Activated CD4-positive, CD25-positive, alpha-beta regulatory T cell treated with anti-CD3 and anti-CD28 coated beads, Interleukin-2, amount 50 U/mL, for 24 hours (primary cell): ENCODE measurements around the gene SNRK.

ENCODE experiments used
- ATAC-seq, 2 donors: fragments of 150-1000 bp; cut with Tn5 transposase; one replicate each; pipeline ENCODE4 v1.10.0; 2021; ENCODE audit warnings: mild to moderate bottlenecking in 1 of 2, moderate library complexity in 1 of 2

SNRK gene

DNA sequence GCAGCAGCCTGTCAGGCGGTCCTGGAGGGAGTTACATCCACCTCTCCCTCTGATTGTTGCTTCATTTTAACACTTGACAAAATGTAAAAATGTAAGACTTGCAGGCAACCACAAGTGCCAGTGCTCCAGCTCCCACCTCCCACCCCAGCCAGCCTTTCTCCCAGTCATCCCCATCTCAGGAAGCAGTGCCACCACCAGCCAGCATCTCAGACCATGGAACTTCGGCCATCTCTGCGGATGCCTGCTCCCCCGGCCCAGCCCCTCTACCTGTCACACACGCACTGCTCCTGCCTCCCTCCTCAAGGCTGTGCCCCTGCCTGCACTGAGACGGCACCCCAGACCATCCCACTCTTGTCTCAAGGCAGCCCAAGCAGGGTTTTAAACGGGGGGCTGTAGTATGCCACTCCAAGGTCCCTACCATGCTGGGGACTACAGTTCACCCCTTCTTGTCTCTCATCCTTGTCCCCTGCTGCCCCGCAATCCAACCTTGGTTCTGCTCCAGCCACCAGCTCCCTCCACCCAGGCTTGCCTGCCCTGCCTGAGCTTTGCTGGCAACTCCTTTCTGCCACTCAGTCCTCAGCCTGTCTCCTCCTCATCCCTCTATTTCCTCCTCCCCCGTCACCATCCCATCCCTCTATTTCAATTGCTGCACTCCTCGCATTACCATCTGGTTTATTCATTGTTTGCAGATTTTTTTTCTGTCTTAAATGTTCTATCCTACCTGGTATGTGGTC, 85.8 kb downstream of the SNRK start:
- no peak for ATAC-seq

DNA sequence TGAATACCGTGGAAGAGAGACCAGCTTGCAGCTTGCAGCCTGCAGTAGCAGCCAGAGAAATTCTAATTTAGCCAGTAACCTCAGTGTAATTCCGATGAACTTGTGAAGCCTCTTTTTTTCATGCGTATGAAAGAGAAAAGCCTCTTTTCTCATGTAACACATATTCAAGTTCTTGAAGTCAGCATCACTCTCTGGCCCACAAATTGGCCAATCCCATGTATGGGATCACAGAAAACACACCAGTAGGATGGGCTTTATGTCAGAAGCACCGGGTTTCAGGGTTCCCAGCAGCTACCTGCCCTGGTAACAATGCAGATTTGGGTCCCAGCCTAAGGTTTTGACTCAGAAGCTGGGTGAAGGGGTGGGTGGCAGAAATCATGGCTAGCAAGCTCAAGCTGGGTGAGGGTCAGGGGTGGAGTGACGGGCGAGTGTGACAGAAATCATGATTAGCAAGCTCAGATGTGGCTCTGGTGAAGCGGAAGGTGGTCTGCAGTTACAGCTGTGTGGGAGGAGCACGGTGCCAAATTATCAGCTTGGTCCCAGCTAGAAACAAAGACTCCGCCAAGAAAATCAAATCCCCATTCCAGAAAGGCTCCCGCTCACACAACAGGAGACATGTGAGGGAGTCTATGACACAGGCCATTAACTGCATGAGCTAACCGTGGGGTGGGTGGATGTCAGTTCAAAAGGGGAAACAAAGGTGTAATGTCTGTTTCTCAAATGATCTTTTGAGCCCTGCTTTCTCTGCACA, 86.6 kb downstream of the SNRK start:
- no peak for ATAC-seq

DNA sequence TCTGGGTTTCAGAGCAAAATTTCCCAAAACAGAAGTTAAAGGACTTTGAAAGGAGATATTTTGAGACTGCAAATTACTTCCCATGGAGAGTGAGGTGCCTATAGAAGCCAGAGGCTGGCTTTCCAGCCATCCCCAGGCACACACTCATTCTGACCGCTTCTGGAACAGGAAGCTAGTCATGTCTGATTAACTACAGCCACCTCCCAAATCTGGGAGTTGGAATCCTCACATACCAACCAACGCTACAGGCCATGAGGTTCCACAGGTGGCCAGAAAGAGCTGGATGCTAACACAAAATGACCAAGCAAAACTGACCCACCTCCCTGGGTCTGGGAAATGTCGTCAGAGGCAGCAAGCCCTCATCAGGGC, 87.2 kb downstream of the SNRK start:
- no peak for ATAC-seq

DNA sequence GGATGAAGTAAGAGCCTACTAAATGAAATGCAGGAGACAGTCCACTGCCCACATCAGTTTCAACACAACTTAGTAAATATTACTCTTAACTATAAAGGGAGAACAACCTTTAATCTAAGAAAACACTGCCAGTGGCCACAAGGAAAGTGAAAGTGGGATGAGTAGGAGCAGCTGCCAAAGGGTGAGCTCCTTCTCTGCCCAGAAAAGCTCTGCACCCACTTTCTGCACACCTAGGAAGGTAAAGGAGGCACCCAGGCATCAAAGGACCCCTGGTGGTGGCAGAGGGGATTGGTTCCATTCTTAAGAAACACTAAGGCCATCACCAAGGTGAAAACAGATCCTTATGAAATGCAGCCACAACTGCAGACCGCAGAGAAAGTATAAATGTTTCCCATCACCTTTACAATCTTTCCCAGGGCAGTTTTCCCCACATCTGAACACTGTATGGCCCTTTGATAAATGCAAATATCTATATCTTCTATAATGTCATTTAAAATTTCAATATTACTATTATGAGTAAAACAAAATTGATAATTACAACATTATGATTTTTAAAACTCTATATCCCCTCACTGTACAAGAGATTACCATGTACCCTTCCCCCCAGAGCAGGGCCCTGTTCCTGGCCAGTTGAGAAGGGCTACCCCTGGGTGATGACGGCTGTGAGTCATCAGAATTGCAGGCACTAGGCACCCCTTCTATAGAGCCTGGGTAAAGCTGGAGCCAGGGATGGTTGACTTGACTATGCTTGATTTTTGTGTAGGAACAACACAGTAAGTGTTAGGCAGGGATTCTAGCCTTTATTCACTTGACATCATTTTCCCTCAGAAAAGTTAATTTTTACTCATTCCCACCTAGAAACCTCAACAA, 92.0 kb downstream of the SNRK start:
- ATAC-seq: peak in 1 of 2 donors; percentile 78

DNA sequence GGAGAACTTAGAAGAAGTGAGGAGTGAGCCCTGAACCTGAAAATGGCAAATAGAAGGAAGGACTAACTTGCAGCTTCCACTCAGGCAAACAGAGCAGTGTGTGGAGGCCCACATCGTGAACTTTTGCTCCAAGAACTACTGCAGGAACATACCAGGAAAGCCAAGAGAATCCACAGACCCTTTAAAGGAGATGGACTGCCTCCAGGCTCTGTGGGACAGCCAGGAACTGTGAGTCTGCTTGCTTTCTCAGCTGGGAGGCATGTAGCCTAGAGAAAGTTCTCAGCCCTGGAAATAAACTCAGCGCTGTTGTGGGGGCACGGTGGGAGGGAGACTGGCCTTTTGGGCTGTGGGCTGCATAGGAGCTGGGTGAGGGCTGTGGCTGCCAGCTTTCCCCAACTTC, 93.0 kb downstream of the SNRK start:
- no peak for ATAC-seq

DNA sequence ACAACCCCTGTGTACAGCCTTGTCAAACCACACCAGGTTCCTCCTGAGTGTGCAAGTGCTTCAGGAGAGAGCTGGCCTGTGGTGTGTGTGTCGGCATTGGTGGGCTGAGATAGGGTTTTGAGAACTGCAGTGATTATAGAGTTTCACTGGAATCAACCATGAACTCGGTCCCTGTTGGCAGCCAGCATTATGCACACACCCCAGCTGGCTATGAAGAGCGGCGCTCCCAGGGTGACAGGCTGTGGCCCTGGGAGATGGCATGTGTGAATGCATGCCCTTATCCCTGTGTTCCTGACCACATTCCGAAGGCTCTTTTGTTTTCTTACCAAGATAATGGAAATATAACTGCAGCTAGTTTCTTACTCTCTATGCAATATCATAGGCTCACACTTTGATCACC, 101.8 kb downstream of the SNRK start:
- ATAC-seq: no peak

DNA sequence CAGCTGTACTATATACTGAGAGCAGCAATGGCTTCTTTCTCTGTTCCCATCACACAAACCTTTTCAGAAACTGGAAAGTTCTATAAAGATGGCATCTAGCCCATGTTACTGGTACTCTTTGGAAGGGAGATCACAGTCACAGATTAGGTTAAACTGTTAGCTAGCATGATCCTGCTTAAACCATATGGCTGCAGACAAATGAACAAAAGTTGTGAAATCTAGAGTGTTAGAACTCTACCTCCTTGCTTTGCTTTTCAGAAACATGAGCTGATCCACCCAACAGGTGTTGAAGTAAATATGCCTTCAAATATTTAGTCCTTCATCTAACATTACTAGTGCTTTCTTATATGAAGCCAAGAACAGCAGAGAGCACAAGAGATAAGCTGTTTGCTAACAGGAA, 102.6 kb downstream of the SNRK start:
- ATAC-seq: no peak

DNA sequence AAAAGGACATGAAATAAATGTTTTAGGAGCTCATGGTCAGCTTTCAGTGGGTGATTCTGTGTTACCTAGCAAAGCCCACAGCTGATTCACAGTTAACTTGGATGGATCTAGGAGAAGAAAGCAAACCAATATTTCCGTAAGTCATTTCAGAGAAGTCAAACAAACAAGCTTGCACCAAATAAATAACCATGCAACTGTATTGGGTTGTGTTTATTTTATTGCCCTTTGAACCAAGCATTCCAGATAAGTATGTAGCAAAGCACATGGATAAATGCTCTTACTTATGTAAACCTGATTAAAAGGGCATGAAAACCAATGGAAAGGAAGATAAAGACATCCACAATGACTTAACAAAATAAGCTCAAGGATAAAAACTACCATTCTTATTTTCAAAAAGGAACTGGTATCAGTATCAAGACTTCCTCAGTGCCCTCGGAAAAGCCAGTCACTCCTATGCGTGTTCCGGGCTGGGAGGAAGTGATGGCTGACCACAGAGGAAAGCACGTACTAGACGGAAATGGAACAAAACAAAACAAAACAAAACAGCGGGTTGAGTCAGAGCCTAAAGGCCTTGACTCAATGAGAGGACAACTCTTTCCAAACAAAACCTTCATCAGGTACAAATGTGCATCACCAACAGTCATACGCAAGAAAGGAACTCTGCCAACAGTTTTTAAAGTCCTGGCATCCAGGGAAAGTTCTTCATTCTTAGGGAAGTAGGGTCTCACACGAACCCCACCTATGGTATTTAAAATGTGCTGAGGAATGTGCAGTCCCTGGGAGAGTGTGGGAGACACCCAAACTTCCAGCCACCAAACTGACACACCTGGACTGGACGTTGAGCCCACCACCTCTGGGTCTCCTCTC, 103.3 kb downstream of the SNRK start:
- ATAC-seq: peak; percentile 95 to 97

DNA sequence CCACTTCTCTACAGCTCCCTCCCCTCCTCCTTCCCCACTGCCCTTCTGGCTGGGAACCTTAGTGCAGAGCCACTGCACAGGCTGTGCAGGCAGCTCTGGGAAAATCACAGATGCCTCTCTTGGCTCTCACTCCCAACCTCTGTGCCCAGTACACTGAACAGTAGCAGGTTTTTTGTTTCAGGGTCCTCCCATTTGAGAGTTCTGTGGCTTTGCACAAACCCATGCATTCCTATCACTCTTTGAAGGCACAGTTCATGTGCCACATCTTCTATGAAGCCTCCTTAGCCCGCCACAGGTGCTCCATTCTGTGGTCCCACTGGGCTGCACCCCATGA, 103.9 kb downstream of the SNRK start:
- ATAC-seq: no peak

DNA sequence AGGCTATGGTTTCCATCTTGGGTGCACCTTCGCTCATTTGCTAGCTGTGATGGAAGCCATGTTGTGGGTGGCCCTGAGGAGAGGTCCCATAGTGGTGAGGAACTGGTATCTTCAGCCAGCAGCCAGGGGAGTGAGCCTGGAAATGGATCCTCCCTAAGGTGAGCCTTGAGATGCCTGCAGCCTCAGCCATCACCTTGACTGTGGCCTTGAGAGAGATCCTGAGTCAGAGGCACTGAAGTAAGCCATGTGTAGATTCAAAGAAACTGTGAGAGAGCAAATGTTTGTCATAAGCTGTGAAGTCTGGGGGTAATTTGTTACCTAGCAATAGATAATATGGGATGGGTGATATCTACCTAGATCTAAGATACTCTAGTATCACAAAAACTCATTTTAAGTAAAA, 105.3 kb downstream of the SNRK start:
- ATAC-seq: no peak

DNA sequence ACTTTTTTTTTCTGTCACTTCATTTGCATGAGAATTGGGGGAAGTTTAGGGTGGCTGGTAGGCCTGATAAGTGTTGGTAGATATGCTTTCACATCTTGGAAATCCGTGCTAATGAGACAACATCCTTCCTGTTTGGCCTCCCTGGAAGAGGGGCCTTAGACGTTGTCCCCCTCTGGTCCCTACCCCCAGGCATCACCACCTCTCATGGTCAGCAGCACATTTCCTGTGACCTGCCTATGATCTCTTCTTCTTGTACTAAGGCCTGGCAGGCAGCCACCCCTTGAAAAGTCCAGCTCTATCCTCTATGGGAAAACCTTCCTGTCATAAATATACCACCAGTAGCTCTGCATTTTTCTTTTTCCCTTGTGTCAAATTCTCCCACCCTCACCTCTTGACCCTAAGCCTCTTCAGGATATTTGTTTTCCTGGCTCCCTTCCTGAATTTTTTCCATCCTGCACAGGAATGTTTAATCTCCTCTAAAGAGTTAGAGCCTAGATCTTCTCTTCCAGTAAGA, 107.8 kb downstream of the SNRK start:
- no peak for ATAC-seq

DNA sequence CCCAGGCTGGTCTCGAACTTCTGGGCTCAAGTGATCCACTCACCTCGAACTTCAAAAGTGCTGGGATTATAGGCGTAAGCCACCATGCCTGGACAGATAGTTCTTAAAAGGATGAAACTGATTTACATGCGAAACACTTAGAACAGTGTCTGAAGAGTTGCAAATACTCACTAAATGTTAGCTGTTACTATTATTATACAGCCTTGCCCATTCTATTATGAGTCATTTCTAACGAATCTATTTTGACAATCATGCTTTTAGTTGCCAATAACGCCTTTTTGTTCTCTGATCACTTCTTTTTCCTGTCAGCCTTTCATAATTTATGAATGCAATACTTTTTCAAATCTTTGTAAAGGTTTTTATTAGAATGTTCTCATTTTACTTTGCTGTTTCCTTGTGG, 112.7 kb downstream of the SNRK start:
- ATAC-seq: no peak

DNA sequence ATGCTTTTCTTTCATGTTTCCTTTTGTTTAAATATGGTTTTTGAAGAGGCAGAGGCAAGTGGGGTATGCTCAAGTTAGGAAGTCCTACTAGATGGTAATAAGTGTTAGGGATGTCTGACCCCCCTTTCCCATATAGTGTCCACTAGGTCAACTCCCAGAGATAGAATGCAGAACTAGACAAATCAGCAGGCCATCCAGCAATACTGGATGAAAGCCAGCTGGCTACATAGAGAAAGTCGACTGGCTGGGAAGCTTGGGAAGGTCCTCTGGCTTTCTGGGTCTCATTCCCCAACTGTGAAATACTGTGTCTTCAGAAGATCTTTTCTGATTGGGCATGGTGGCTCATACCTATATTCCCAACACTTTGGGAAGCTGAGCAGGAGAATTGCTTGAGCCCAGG, 113.8 kb downstream of the SNRK start:
- ATAC-seq: no peak
